ENCODE results near the gene PHF5A. TPM values are rescaled to one million over a fixed set of nuclear protein-coding genes. Genes with fewer than 3 reads are reported as not detected.

PHF5A gene
- polyA plus RNA-seq, 1 of the 3 experiments (the other 2 are of a cell fraction): 39.6 TPM

DNA sequence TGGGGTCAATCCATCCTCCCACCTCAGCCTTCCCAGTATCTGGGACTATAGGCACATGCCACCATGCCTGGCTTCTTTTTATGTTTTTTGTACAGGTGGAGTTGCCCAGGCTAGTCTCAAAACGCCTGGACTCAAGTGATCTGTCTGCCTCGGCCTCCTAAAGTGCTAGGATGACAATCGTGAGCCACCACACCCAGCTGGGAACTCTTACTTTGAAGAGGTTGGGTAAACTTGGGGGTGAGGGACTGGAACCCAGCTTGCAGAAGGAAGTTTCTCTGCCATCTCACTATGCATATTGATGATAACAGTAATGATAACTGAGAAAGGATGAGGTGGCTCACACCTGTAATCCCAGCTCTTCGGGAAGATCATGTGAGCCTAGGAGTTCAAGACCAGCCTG is 36.3 kb upstream of the PHF5A start:
- H3F3A ChIP-seq (replicated peaks; ENCODE audit: insufficient read depth): no peaks in the 10 kb centered on the region
- H2AFZ ChIP-seq (ENCODE audit: low read depth): no peak overlapping the region
- H3K27ac ChIP-seq (ENCODE audit: low read depth in 2 of 2, low read length in 1 of 2): no peak overlapping the region
- H3K36me3 ChIP-seq (replicated peaks in 1 of 2; ENCODE audit: control insufficient read depth in 1 of 2, insufficient read depth in 2 of 2, low read length in 1 of 2): peaks cover 0 to 4% of the 10 kb centered on the region in 2 experiments
- no peaks in the 10 kb centered on the region for H3K27me3 ChIP-seq (ENCODE audit: insufficient read depth)
- no peaks in the 10 kb centered on the region for H3K9me3 ChIP-seq
- no peaks in the 10 kb centered on the region for H4K20me1 ChIP-seq (ENCODE audit: insufficient read depth)
- H3K79me2 ChIP-seq (ENCODE audit: insufficient read depth): no peaks in the 10 kb centered on the region
- H3K4me3 ChIP-seq (ENCODE audit: low read depth in 2 of 2, low read length in 1 of 2): no peak overlapping the region
- H3K9me2 ChIP-seq: no peaks in the 10 kb centered on the region
- DNase-seq: no peak
- TF ChIP-seq TAF1 (IDR thresholded peaks at IDR 0.05; ENCODE audit: borderline replicate concordance, low read depth, low read length): no peak
- TF ChIP-seq GABPA (IDR thresholded peaks at IDR 0.05; ENCODE audit: low read depth): no peak
- no peak for TF ChIP-seq NRF1 (IDR thresholded peaks at IDR 0.05; ENCODE audit: low read depth, low read length)
- no peak for TF ChIP-seq YY1 (IDR thresholded peaks at IDR 0.05; ENCODE audit: low read depth)
- TF ChIP-seq USF1 (IDR thresholded peaks at IDR 0.05; ENCODE audit: borderline replicate concordance, low read depth): no peak
- no peak for TF ChIP-seq CTCF (IDR thresholded peaks at IDR 0.05)
- no peak for TF ChIP-seq GATA2 (CRISPR knock-in tag; IDR thresholded peaks at IDR 0.05)
- TF ChIP-seq ELF1 (IDR thresholded peaks at IDR 0.05): no peak
- TF ChIP-seq, protein P1, sequence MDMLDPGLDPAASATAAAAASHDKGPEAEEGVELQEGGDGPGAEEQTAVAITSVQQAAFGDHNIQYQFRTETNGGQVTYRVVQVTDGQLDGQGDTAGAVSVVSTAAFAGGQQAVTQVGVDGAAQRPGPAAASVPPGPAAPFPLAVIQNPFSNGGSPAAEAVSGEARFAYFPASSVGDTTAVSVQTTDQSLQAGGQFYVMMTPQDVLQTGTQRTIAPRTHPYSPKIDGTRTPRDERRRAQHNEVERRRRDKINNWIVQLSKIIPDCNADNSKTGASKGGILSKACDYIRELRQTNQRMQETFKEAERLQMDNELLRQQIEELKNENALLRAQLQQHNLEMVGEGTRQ (IDR thresholded peaks at IDR 0.05; ENCODE audit: borderline replicate concordance, low read depth, low read length): no peak
- no peak for TF ChIP-seq POLR2AphosphoS5 (IDR thresholded peaks at IDR 0.05; ENCODE audit: low read depth, low read length)
- no peak for TF ChIP-seq EP300 (IDR thresholded peaks at IDR 0.05; ENCODE audit: borderline replicate concordance in 1 of 2, low read depth in 1 of 2, low read length in 1 of 2)
- TF ChIP-seq ZBTB33 (IDR thresholded peaks at IDR 0.05; ENCODE audit: borderline replicate concordance, low read depth): no peak
- TF ChIP-seq, protein P2, sequence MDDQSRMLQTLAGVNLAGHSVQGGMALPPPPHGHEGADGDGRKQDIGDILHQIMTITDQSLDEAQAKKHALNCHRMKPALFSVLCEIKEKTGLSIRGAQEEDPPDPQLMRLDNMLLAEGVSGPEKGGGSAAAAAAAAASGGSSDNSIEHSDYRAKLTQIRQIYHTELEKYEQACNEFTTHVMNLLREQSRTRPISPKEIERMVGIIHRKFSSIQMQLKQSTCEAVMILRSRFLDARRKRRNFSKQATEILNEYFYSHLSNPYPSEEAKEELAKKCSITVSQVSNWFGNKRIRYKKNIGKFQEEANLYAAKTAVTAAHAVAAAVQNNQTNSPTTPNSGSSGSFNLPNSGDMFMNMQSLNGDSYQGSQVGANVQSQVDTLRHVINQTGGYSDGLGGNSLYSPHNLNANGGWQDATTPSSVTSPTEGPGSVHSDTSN (IDR thresholded peaks at IDR 0.05): no peak
- TF ChIP-seq RXRA (IDR thresholded peaks at IDR 0.05; ENCODE audit: borderline replicate concordance, low read depth): no peak
- no peak overlapping the region for H3K9ac ChIP-seq
- ChIA-PET POLR2A (no interaction called here), CTCF (no interaction called here)
- H3K4me2 ChIP-seq: no peak overlapping the region
- 96% methylated on average over 4 of the region's 4 CpGs for WGBS (ENCODE audit: low lambda C conversion rate)
- no peaks in the 10 kb centered on the region for H3K4me1 ChIP-seq (ENCODE audit: control insufficient read depth in 1 of 2, insufficient read depth in 2 of 2, low read depth in 1 of 2, low read length in 1 of 2)
